GM10248 (cell line): ENCODE measurements around the gene MRRF.

Experiments used
- CTCF ChIA-PET: fragments of 300-600 bp; sonication (Branson Sonifier 250); formaldehyde crosslinking; extraction: SDS; loops from one replicate; lab custom pipeline; 2021; ENCODE audit warnings: antibody characterized with exemption; lab: Yijun Ruan, JAX
- POLR2A ChIA-PET: fragments of 350-650 bp; sonication (Branson Sonifier 250); formaldehyde crosslinking; extraction: SDS; loops from one replicate; lab custom pipeline; 2020; ENCODE audit warnings: antibody characterized with exemption; lab: Yijun Ruan, JAX
- DNase-seq: peaks from one replicate; pipeline ENCODE4 v3.0.0; 2012; ENCODE audit errors: extremely low spot score
- TF ChIP-seq, protein P1 (sequence below): IDR thresholded peaks from 2 replicates; pipeline ENCODE4 v1.5.1; 2012; ENCODE audit warnings: mild to moderate bottlenecking, low read depth; ENCODE audit errors: extremely low read depth, missing control alignments, control extremely low read depth

The MRRF gene

DNA sequence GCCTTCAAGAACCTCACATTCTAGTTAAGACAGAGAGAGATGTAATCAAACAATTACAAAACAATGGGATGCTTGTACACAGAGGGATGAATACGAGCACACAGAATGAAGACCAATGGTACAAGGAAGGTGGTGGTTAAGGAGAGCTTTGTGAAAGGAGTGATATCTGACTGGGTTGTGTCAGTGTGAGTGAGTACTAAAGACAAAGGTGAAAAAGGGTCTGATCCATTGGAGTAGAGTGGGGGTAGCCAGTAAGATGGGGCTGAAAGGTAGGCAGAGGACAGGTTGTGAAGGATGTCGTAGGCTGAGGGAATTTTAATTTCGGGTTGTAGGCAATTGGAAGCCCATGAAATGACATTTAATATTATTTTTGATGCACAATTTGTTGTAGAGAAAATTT lies 9.9 kb upstream of the MRRF start:
- ChIA-PET CTCF (interaction anchor here (1.1 to 2.1 kb wide), 2 partner anchors 10 to 15 kb away, joined by 3 to 10 read pairs; partner anchors contain the start of genes MRRF and RBM18), POLR2A (no interaction called here)
- TF ChIP-seq, protein P1, sequence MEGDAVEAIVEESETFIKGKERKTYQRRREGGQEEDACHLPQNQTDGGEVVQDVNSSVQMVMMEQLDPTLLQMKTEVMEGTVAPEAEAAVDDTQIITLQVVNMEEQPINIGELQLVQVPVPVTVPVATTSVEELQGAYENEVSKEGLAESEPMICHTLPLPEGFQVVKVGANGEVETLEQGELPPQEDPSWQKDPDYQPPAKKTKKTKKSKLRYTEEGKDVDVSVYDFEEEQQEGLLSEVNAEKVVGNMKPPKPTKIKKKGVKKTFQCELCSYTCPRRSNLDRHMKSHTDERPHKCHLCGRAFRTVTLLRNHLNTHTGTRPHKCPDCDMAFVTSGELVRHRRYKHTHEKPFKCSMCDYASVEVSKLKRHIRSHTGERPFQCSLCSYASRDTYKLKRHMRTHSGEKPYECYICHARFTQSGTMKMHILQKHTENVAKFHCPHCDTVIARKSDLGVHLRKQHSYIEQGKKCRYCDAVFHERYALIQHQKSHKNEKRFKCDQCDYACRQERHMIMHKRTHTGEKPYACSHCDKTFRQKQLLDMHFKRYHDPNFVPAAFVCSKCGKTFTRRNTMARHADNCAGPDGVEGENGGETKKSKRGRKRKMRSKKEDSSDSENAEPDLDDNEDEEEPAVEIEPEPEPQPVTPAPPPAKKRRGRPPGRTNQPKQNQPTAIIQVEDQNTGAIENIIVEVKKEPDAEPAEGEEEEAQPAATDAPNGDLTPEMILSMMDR = no peak
- no peak for DNase-seq

DNA sequence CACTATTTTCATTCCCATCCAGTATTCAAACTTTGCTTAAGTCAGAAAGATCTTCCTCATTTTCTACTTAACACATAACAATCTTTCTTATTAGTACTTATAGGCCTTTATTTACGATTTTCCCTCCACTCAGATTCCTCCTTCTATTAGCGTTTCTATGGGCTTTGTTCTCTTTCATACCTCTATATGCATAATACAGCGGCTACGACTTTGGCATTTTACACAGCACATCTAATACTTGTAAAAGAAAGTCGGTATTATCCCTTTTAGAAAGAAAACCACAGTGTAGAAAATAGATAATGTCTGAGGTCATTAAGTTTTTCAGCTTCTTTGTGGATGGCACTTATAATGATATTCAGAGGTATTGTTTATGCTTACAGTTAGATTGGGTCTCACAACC lies 8.5 kb upstream of the MRRF start:
- no peak for DNase-seq
- ChIA-PET POLR2A (no interaction called here), CTCF (no interaction called here)
- TF ChIP-seq, protein P1 = no peak

DNA sequence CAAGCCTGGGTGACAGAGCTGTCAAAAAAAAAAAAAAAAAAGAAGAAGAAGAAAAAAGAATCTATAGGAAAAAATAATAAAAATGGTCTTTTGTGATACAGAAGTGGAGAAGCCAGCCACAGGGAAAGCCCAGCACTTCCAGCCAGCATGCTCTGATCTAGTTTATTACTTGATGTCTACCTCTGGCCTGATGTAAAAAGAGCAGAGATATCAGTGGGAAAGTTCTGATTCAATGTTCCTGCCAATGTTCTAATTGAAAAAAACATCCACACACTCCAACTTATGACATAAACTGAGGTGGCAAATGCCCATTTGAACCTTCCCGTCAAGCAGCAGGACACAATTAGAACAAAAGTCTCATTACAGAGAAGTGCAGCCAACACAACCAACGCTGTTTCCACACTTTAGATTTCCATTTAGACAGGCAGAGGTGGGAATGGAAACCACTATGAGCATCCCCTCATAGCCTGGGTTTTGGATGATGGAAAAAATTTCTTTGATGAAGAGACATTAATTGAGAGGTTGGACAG lies 5.7 kb upstream of the MRRF start:
- TF ChIP-seq, protein P1 = no peak
- ChIA-PET POLR2A (no interaction called here), CTCF (interaction anchor here (1.2 to 1.8 kb wide), 2 partner anchors 26 to 36 kb away, joined by 3 read pairs; no protein-coding TSS in a partner anchor)
- DNase-seq = no peak

DNA sequence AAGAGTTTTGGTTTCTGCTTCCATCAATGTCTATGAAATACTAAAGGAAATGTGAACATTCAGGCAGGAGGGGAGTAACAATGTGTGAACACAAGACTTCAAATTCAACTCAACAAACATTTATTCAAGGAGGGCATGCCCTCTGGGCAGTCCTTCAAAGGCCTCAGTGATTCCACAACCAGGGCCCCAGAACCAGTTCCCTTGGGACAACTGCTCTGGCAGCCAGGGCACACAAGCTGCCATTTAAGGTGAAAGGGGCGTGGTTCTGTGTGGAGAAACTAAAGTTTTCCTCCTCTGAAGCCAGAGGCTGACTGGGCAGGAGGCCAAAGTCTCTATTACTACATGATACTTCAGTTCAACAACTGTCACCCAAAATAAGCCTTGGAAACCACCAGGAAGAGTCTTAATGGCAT lies 3.2 kb upstream of the MRRF start:
- ChIA-PET CTCF (no interaction called here), POLR2A (no interaction called here)
- DNase-seq = no peak
- TF ChIP-seq, protein P1 = no peak

DNA sequence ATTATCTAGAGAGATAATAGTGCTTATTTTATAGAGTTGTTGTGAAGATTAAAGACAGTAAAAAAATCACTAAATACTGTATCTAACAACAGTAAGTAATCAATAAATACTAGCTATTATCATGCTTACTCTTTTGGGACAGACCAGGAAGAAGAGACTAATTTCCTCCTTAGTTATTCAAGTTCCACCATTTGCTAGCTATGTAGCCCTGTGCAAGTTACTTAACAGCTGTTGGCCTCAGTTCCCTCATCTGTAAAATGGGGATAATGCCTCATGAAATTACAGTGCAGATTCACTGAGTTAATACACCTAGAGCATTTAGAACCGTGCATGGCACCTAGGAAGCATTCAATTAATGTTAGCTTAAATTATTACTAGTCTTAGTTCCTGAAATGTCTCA lies 2.6 kb upstream of the MRRF start:
- ChIA-PET POLR2A (no interaction called here), CTCF (interaction anchor here (1.3 kb wide), 1 partner anchor 9 kb away, joined by 3 read pairs; no protein-coding TSS in a partner anchor)
- TF ChIP-seq, protein P1 = no peak
- no peak for DNase-seq

DNA sequence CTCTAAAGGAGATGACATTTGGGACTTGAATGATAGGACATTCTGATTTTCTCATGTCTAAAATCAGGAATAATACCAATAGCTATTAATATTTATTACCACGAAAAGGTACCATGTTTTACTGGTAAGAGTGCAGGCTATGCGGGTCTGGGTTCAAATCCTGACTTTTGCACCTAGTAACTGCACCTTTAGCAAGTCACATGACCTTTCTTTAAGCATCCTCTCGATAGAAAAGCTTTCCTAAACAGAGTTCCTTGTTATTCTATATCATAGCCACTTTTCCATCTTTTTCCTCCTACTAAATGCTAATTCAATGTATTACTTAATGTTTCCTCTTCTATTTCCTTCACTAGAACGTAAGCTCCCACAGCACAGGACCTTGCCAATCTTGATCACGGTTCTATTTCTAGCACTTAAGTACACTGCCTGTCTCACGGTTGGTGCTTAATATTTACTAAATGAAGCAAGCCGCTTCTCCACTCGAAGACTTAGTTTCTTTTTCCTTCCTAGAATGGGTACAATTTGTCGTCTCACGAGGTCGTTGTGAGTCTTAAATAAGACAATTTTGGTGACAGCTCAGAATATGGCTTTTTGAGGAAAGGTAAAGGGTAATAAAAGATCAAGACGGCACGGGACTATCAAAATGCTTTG lies 858 bp upstream of the MRRF start:
- TF ChIP-seq, protein P1 = no peak
- no peak for DNase-seq
- CTCF ChIA-PET = interaction anchor here (1.1 to 2.2 kb wide), 5 partner anchors 9 to 1086 kb away, joined by 3 to 10 read pairs (median 3); no protein-coding TSS in a partner anchor
- POLR2A ChIA-PET = no interaction called here
